ENCODE data around the gene WDR64.

- TF ChIP-seq POLR2A (IDR thresholded peaks at IDR 0.05), result no peak
- TF ChIP-seq CTCF (IDR thresholded peaks at IDR 0.05), result no peak
Measured at GRCh38 chr1:241666419-241666818, 14.3 kb downstream of the WDR64 start.

Measured in sigmoid colon (tissue), 3 donors.